Left ventricle myocardium superior (tissue), 1 donor: ENCODE results near the gene GTF3C4. TPM values are rescaled to one million over a fixed set of nuclear protein-coding genes. Genes with fewer than 3 reads are reported as not detected.

Experiments used
- ATAC-seq: fragments of 200-7000 bp; cut with Tn5 transposase; one replicate; pipeline ENCODE4 v1.9.1; 2020; ENCODE audit warnings: mild to moderate bottlenecking, moderate library complexity
- DNase-seq: peaks from one replicate; pipeline ENCODE4 v3.0.0-alpha.2; 2020
- intact Hi-C: fragments of 100-400 bp; cut with micrococcal nuclease; formaldehyde crosslinking; loops from one replicate; pipeline ENCODE4 v1.11.0; 2022
- total RNA-seq: library from RNA; stranded (reverse); fragmentation: NEBNext Ultra II Directional; extraction: Animal tissue kit (Norgen Biotek cat#: 25700); gene quantifications from one replicate; pipeline ENCODE4 v1.2.1, GENCODE V29; 2021
- donor health status: DM: no; HTN: yes; CAD: no; lungs with severe emphysema.

The GTF3C4 gene
- total RNA-seq, 1 donor from 2014 or later = 9.9 TPM

DNA sequence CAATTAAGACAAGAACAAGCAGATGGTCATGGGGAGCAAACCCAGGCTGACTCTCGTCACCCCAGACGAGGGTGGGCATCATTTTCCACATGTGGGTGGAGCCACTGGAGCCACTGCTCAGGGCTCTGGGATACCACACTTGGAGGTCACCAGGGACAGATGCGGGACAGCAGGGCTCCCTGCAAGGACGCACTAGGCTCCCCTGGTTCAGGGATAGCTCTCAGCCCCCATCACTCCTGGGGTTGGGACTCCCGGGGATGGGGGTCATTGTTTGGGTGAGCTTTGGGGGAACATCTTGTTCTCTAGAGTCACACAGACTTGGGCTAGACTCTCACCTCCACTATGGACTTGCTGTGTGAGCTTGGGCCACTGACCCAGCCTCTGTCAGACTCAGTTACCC, 57.8 kb downstream of the GTF3C4 start:
- no peak for ATAC-seq
- no peak for DNase-seq
- intact Hi-C loops = no loop called here

DNA sequence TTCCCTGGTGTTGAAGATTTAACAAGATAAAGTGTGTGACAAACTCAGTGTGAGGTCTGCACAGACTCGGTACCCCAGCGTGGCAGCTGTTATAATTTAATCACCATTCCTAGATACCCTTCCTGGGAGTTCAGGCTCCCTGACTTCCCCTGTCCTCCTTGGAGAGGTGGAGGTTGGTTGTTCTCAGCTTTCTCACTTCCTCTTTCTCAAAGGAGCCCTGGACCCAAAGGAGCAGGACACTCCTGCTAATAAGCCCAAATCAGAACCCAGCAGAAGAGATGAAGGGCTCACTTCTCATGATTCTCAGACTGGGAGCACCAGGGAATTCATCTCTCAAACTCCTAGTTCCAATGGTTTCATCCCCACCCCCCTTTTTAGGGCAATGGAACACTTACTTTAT, 58.2 kb downstream of the GTF3C4 start:
- intact Hi-C loops = no loop called here
- ATAC-seq = no peak
- DNase-seq = no peak

DNA sequence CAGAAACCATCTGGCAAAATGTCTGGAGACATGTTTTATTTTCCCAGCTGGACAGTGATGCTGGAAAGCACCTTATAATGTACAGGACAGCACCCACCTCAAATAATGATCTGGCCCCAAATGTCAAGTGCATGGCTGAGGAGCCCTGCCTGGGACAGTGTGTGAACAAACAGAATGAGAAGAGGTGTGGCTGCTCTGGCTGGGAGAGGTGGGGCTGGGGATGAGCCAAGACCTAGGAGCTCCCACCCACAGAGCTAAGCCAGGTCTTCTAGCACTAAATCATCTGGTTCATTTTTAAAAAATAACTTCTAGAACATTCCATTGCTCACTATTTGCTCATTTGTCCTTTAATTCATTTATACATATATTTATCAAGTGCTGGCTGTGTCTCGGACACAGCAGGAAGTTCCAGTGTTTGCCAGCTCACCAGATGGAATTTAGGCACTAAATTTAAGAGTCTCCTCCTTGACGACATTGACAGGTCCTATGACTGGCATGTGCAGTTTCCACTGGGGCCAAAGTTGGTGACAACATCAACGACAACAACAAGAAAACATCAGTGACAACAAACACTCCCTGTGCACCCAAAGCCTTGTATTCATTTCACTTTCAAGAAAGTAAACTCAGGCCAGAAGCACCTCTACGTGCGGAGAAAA, 59.1 kb downstream of the GTF3C4 start:
- intact Hi-C loops = no loop called here
- no peak for DNase-seq
- no peak for ATAC-seq

DNA sequence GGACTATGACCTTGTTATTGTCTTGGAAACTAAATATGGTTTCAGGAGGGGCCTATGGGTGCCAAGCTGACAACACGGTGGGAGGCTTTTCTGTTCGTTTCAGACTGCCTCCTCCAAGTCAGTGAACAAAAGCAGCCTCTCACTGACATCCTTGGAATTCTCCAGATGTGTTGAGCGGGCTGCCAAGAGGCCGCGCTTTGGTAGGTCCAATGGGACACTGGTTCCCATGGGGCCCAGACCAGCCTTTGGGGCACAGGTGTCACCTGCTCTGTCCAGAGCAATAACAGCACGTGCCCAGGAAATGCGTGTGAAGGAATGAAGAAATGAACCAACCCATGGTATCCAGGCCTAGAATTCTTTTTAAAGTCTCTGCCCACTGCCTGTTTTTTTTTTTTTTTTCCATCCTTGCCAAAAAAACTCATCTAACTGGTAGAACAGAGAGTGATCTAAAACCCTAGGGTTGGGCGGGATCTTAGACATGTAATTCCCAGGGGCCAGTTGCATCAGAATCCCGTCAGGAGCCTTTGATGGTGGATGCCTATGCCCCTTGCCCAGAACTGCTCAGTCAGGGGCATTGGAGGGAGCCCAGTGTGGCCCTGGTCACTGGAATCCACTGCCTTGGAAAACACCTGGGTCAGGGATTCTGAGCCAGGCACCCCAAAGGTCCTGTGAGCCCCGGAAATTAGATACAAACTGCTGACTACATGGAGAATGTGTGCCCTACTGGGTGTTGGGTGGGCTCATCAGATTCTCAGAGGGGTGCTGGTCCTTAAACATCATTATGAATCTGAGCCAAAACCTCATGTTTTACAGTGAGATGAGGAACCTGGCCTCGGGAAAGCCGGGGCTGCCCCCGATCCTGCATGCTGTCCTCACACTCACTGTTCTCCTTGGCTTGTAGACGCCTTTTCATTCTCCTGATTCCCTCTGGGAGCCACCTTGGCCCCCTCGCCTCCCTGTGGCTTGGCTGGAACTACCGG, 60.1 kb downstream of the GTF3C4 start:
- DNase-seq = no peak

DNA sequence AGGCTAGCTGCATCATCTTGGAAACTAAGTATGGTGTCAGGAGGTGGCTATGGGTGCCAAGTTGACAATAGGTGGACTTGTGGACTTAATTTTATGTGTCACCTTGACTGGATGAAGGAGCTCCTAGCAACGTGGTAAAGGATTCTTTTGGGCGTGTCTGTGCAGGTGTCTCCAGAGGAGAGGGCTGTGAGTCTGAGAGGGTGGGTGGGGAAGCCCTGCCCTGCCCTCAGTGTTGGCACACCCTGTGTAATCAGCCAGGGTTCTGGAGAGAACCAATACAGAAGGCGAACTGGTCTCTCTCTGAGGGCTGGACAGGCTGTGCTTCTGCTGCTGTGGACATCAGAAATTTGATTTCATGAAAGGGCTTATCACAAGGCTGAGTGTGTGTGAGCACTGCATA, 61.0 kb downstream of the GTF3C4 start:
- intact Hi-C loops = no loop called here
- DNase-seq = no peak
- ATAC-seq = no peak

More for the DNA sequence above, 60.1 kb downstream of the GTF3C4 start:
- ATAC-seq = no peak
- intact Hi-C loops = no loop called here

DNA sequence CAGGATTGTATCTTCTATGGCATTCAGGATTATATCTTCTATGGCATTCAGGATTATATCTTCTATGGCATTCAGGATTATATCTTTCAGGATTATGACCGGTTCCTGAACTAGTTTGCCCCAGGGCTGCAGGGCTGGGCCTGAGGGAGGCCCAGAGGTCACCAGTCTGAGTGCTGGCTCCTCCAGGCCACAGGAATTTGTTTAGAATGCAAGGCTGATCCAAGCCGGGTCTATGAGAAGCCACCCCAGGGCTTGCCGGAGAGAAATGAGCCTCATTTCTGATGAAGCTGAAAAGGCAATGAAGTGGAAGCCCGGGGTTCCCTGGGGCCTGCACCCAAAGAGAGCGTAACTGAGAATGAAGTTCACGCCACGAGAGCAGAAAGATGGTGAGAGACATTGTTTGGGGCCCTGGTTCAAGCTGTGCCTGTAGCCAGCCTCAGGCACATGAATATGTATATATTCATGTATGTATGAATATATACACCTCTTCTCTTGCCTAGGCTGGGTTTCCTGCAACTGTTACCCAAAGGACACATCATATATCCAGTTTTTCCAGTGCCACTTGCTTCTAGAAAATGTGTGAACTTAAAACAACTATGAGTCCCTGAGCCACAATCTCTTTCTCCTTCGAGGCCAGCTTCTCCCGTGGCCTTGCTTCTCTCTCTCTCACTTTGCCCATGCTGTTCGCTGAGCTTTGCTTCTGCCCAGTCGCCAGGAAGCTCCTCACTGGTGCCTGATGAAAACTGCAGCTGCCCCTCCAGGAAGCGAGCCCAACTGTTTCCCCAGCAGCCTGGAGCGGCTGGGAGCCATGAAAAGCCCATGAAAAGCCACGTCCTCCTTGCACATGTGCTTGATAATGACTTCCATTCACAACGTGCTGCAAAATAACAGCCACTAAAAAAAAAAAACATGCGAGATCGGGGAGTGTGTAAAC, 62.3 kb downstream of the GTF3C4 start:
- no peak for DNase-seq
- ATAC-seq = no peak
- intact Hi-C loops = no loop called here

DNA sequence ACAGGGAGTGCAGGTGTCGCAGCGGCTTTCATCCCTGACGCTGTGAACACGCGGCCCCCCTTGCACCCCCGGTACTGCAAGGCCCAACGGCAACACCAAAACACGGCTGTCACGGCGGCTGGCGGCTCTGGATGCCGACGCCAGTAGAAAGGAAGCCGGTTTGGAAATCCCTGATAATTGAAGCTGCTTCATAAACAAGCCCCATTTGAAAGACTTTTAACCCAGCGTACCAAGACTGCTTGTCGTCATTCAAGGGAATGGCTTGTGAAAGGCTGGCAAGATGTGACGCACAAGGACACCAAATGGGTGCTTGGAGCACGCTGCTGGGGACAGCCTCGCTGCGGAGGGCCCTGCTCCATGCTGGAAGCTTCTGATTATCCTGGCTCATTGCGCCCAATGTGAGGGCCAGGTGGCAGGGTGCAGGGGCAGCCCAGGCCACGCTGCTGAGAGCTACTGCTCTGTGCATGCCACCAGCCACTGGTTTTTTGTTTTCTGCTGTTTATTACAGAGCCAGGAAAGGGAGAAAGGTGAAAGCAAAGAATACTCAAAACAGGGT, 63.1 kb downstream of the GTF3C4 start:
- intact Hi-C loops = no loop called here
- DNase-seq (no peak), ATAC-seq (no peak)

DNA sequence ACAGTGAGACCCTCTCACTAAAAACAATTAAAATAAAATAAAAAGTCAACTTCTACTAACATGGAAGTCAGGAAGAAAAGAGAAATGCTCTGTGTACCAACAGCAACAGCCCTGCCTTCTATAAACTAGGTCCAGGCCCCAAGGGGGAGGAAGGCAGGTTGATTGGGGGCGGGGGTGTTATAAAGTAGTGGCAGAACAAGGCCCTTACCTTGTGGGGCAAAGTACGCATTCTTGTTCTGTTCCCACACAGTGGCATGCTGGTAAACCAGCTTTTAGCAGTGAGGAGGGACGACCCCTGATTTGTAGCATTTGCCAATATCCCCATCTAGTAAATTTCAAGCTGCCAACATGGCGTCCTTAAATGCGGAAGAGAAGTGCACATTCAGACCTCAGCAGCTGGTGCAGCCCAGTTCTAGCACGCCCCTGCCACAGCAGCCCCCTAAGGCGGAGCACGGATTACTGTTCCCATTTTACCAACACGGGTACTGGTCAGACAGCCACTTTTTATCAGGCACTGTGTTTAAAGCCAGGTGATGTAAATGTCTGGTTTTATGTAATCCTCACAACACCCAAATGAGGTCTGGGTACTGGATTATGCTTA, 69.5 kb downstream of the GTF3C4 start:
- DNase-seq = no peak
- no peak for ATAC-seq
- intact Hi-C loops = no loop called here

DNA sequence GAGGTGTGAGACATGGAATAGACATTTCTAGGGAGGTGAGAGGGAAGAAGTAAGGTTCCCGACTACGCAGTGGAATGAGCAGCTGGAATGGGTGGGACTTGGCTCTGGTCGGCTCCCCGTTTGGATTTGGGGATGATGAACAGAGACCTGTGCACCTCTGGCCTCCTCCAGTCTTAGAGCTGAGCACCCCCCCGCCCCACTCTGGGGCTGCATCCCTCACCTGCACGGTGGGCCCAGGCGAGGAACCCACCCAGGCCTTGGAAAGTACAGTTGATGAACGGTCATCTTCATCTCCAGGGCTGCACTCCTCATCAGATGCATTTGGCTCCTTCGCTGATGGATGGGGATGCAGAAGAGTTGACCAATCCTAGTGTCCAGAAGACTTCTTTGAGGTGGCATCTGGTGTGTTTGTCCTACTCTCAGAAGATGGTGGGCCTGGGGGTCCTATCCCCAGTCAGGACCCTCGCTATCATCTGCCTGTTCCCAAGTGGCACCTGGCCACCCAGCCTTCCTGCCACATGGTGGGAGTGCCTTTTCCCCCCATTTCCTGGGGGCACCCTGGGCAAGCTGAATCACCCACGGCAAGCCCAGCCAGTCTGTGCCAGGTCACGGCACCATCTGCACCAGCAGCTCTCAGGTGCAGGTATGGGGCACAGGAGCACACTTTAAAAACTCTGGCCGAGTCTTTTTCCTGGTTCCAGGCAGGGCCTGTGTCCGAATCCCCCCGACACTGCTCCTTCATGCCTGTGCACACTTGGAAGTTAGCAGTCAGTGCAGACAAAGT, 70.5 kb downstream of the GTF3C4 start:
- DNase-seq (no peak), ATAC-seq (no peak)
- intact Hi-C loops = no loop called here

DNA sequence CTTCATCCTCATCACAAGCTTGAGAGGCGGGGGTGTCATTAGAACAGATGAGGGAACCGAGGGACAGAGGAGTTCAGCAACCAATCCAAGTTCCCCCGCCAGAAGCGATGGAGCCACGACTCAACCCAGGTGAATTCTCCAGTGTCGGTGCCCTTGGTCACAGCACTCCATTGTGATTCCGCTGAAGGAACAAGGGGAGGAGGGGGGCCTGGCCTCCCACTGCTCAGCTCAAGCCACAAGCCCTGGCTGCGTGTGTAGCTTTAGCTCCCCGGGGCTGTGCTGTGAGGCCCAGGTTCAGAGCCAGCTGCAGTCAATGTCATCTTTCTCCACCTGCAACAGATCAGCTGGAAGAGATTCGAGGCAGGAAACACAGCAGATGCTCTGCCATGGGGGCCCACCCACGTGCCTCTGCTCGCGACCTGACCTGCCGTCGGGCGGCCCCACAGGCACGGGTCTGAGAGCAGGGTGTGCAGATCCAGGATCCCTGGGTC, 72.6 kb downstream of the GTF3C4 start:
- intact Hi-C loops = no loop called here
- DNase-seq (no peak), ATAC-seq (no peak)

DNA sequence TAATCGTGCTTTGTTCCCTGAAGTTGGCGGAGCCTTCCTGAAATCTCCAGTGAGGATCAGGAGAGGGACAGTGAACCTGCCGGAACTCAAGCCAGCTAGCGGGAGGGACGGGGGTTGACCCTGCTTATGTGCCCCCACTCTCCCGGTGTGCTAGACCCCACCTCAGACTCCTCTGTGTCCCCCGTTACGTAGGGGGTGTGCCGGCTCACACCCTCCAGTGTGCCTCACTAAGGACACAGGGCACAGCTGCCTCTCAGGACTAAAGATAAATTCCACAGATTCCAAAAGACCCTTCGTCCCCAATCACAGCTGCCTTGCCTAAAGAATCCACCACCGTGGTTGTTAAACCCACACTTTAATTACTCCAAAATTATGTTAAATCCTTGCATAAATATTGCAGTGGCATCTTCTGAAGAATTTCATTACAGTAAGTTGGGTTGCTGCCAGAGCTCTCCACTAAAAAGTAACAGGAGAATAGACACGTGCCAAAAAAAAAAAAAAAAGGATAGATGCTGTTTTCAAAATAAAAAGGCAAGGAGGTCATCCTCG, 73.7 kb downstream of the GTF3C4 start:
- DNase-seq (no peak), ATAC-seq (no peak)
- intact Hi-C loops = no loop called here

Other genes with a start within 250 kb of the GTF3C4 start
- not detected for gene BARHL1, start 87.9 kb upstream of the GTF3C4 start, total RNA-seq
- 5.8 TPM for gene DDX31, start 481 bp upstream of the GTF3C4 start, total RNA-seq
- gene AK8, start 207.8 kb downstream of the GTF3C4 start, total RNA-seq = 0.42 TPM
- gene SPACA9, start 208.4 kb downstream of the GTF3C4 start, total RNA-seq = 4.4 TPM